ENCODE data around the gene STRN4. TPM values are rescaled to one million over a fixed set of nuclear protein-coding genes. Genes with fewer than 3 reads are reported as not detected.

Gene STRN4
- total RNA-seq, 1 experiment from 2014 or later, result 143 TPM

GRCh38 chr19:46692918-46693722, 53.1 kb downstream of the STRN4 start:
- Histone ChIP-seq H3K56ac (ENCODE audit: insufficient read length, low read depth, low read length) (no peak overlapping the region), H2BK120ac (ENCODE audit: low read depth, low read length, poor library complexity, severe bottlenecking) (no peak overlapping the region)

More at GRCh38 chr19:46692918-46693722, 53.1 kb downstream of the STRN4 start:
- H2BK5ac ChIP-seq (ENCODE audit: insufficient read length, low read length), result no peak overlapping the region
- no peak overlapping the region for H3K14ac ChIP-seq (ENCODE audit: insufficient read depth, low read length)
- H3T11ph ChIP-seq (ENCODE audit: low read length), result no peak overlapping the region
- no peak overlapping the region for H4K5ac ChIP-seq (ENCODE audit: insufficient read length, low read depth, low read length)
- H2AK5ac ChIP-seq (ENCODE audit: insufficient read length, low read length), result no peak overlapping the region
- H3K9me3 ChIP-seq (ENCODE audit: control insufficient read depth, low read depth, low read length), result no peaks in the 10 kb centered on the region
- Mint-ChIP-seq H3K27me3 (ENCODE audit: low read depth) (no peaks in the 10 kb centered on the region), H3K9me3 (no peaks in the 10 kb centered on the region; a peak in 1 of 5 replicates), H3K4me3 (no peak overlapping the region), H3K4me1 (peaks cover 7 to 16% of the 10 kb centered on the region in 2 experiments), H3K36me3 (ENCODE audit: insufficient read depth in 1 of 3, low read depth in 3 of 3) (peaks cover 66 to 87% (median 87%) of the 10 kb centered on the region in 3 experiments), H3K27ac (no peak overlapping the region)
- no peak for TF ChIP-seq CTCF (conservative IDR thresholded peaks at IDR 0.05)
- no peaks in the 10 kb centered on the region for H3K27me3 ChIP-seq (ENCODE audit: insufficient read depth, low read length)
- H3K4ac ChIP-seq (ENCODE audit: low read depth, low read length), result no peak overlapping the region
- no peak overlapping the region for H4K91ac ChIP-seq (ENCODE audit: insufficient read length, low read depth, low read length)
- no peak overlapping the region for H2BK20ac ChIP-seq (ENCODE audit: low read depth, low read length, poor library complexity, severe bottlenecking)
- no peak overlapping the region for H3K18ac ChIP-seq (ENCODE audit: insufficient read length, low read depth, low read length)
- H4K20me1 ChIP-seq (ENCODE audit: control insufficient read depth, insufficient read depth, insufficient read length), result no peaks in the 10 kb centered on the region
- no peak for DNase-seq
- H4K8ac ChIP-seq (replicated peaks; ENCODE audit: insufficient read length, low read depth, low read length), result no peak overlapping the region
- H3K23ac ChIP-seq (ENCODE audit: insufficient read length, low read depth, low read length), result no peak overlapping the region
- H3K79me2 ChIP-seq (ENCODE audit: insufficient read depth, low read length), result no peaks in the 10 kb centered on the region
- no peak overlapping the region for H2AFZ ChIP-seq (ENCODE audit: low read length)
- no peak overlapping the region for H3K9ac ChIP-seq (ENCODE audit: extremely low read depth, insufficient read length, low read length)
- no peak overlapping the region for H3K4me2 ChIP-seq (ENCODE audit: insufficient read depth, insufficient read length, low read length)
- no peaks in the 10 kb centered on the region for H3K79me1 ChIP-seq (ENCODE audit: insufficient read depth, low read depth, low read length, poor library complexity, severe bottlenecking)
- H2BK12ac ChIP-seq (ENCODE audit: insufficient read length, low read depth, low read length), result no peak overlapping the region
- no peak overlapping the region for H2BK15ac ChIP-seq (ENCODE audit: low read depth, low read length)
- no peaks in the 10 kb centered on the region for H3K23me2 ChIP-seq (ENCODE audit: insufficient read length, low read depth, low read length, poor library complexity, severe bottlenecking)
- H3K27ac ChIP-seq (ENCODE audit: insufficient read length, low read depth, low read length), result no peak overlapping the region
- H3K4me1 ChIP-seq (ENCODE audit: insufficient read depth, low read length), result no peaks in the 10 kb centered on the region
- WGBS (ENCODE audit: extremely low coverage, insufficient read length, low lambda C conversion rate), result no CpG with 5 or more reads among the region's 4 CpGs
